Astrocyte (in vitro differentiated cells and primary cell): Measurements from ENCODE around the gene DENND6A.

Source experiments
- EZH2 ChIP-seq: IDR thresholded peaks from 2 replicates; pipeline ENCODE4 v1.6.1; 2012; ENCODE audit warnings: mild to moderate bottlenecking, low read length, inconsistent platforms; ENCODE audit not compliant: insufficient read depth
- TF ChIP-seq, protein P1 (sequence below): IDR thresholded peaks from 2 replicates; pipeline ENCODE4 v1.5.1; 2011; ENCODE audit warnings: low read depth, mild to moderate bottlenecking, inconsistent platforms, low read length, moderate library complexity; ENCODE audit not compliant: insufficient read depth

GRCh38 chr3:57718118-57718517 is 25.2 kb upstream of the DENND6A start:
- TF ChIP-seq, protein P1, sequence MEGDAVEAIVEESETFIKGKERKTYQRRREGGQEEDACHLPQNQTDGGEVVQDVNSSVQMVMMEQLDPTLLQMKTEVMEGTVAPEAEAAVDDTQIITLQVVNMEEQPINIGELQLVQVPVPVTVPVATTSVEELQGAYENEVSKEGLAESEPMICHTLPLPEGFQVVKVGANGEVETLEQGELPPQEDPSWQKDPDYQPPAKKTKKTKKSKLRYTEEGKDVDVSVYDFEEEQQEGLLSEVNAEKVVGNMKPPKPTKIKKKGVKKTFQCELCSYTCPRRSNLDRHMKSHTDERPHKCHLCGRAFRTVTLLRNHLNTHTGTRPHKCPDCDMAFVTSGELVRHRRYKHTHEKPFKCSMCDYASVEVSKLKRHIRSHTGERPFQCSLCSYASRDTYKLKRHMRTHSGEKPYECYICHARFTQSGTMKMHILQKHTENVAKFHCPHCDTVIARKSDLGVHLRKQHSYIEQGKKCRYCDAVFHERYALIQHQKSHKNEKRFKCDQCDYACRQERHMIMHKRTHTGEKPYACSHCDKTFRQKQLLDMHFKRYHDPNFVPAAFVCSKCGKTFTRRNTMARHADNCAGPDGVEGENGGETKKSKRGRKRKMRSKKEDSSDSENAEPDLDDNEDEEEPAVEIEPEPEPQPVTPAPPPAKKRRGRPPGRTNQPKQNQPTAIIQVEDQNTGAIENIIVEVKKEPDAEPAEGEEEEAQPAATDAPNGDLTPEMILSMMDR, result no peak
- no peak for TF ChIP-seq EZH2
